ENCODE results near the gene GRIK4. TPM values are rescaled to one million over a fixed set of nuclear protein-coding genes. Genes with fewer than 3 reads are reported as not detected.

Gene GRIK4
- total and polyA plus RNA-seq, 2 of the 4 experiments (the other 2 are of a cell fraction), result 0.18 to 0.38 TPM

GRCh38 chr11:120800206-120800605, 288.7 kb downstream of the GRIK4 start:
- intact Hi-C loops (cut with micrococcal nuclease) (loop anchor here (10.0 kb wide), 2 partner anchors 195 to 465 kb away; partner anchors contain the start of gene ARHGEF12), in situ Hi-C loops (cut with MboI; ENCODE audit: low sequenced_read_pairs) (loop anchor here (5.0 kb wide), 1 partner anchor 288 kb away; the partner anchor contains the start of gene GRIK4), dilution Hi-C loops (cut with HindIII; ENCODE audit: low sequenced_read_pairs, unreplicated experiment) (no loop called here)
- Histone ChIP-seq H3K18ac (ENCODE audit: low read depth, low read length) (no peak overlapping the region), H3K23ac (ENCODE audit: low read depth, low read length) (no peak overlapping the region), H2BK120ac (ENCODE audit: low read depth, low read length) (no peak overlapping the region), H3K9ac (ENCODE audit: low read depth, low read length) (no peak overlapping the region), H3K9me1 (ENCODE audit: insufficient read depth, low read length) (no peaks in the 10 kb centered on the region), H4K91ac (ENCODE audit: insufficient read depth, low read depth, low read length) (no peak overlapping the region), H3K56ac (ENCODE audit: extremely low read depth, insufficient read depth, low read length) (no peak overlapping the region), H2AK9ac (replicated peaks; ENCODE audit: low read depth, low read length, poor library complexity) (no peak overlapping the region), H4K5ac (ENCODE audit: low read depth, low read length) (no peak overlapping the region), H2BK20ac (ENCODE audit: low read depth, low read length) (no peak overlapping the region), H3K4me2 (ENCODE audit: low read depth, low read length) (no peak overlapping the region), H3K27me3 (ENCODE audit: control insufficient read depth, insufficient read depth, low read length) (peaks cover 10% of the 10 kb centered on the region), H3K4me3 (ENCODE audit: insufficient read depth, low read depth, low read length) (no peak overlapping the region), H2BK5ac (ENCODE audit: low read depth, low read length, poor library complexity, severe bottlenecking) (no peak overlapping the region), H4K20me1 (ENCODE audit: insufficient read depth, low read length) (no peaks in the 10 kb centered on the region), H3K4ac (ENCODE audit: low read depth, low read length) (no peak overlapping the region), H3K9me3 (ENCODE audit: control insufficient read depth, insufficient read depth, low read length) (no peaks in the 10 kb centered on the region), H3K4me1 (ENCODE audit: control insufficient read depth, insufficient read depth, low read length) (no peaks in the 10 kb centered on the region), H2BK15ac (ENCODE audit: low read depth, low read length) (no peak overlapping the region), H4K8ac (ENCODE audit: low read depth in 2 of 2, low read length in 2 of 2) (no peak overlapping the region), H3K27ac (ENCODE audit: insufficient read depth, low read length) (no peak overlapping the region), H3K36me3 (ENCODE audit: control insufficient read depth, insufficient read depth, low read length) (no peaks in the 10 kb centered on the region), H3K14ac (replicated peaks; ENCODE audit: low read depth, low read length) (no peak overlapping the region), H2AK5ac (ENCODE audit: low read depth, low read length) (no peak overlapping the region), H2AFZ (replicated peaks; ENCODE audit: low read length, poor library complexity) (no peak overlapping the region), H3K79me1 (ENCODE audit: low read depth in 1 of 2, low read length in 2 of 2) (no peaks in the 10 kb centered on the region)
- no peak for TF ChIP-seq ELK1 (IDR thresholded peaks at IDR 0.05; ENCODE audit: borderline replicate concordance, low read depth, low read length)
- no peak for TF ChIP-seq SMC3 (IDR thresholded peaks at IDR 0.05; ENCODE audit: low read depth, low read length)
- TF ChIP-seq POLR2A (IDR thresholded peaks at IDR 0.05; ENCODE audit: low read depth, low read length), result no peak
- TF ChIP-seq MXI1 (IDR thresholded peaks at IDR 0.05; ENCODE audit: borderline replicate concordance, low read depth, low read length), result no peak
- TF ChIP-seq CEBPB (IDR thresholded peaks at IDR 0.05; ENCODE audit: low read depth, low read length), result no peak
- TF ChIP-seq RFX5 (IDR thresholded peaks at IDR 0.05; ENCODE audit: low read depth, low read length), result no peak
- no peak for TF ChIP-seq MAFK (IDR thresholded peaks at IDR 0.05; ENCODE audit: low read depth, low read length)
- TF ChIP-seq MAZ (IDR thresholded peaks at IDR 0.05; ENCODE audit: borderline replicate concordance, low read depth, low read length), result no peak
- no peak for TF ChIP-seq BHLHE40 (IDR thresholded peaks at IDR 0.05; ENCODE audit: low read depth, low read length)
- no peak for TF ChIP-seq CTCF (conservative IDR thresholded peaks at IDR 0.05; ENCODE audit: low read depth, low read length)
- no peak for TF ChIP-seq USF2 (IDR thresholded peaks at IDR 0.05; ENCODE audit: low read depth, low read length)
- no peak for TF ChIP-seq FOS (IDR thresholded peaks at IDR 0.05; ENCODE audit: low read depth, low read length)
- no peak for TF ChIP-seq CHD1 (IDR thresholded peaks at IDR 0.05; ENCODE audit: low read depth, low read length)
- no peak for TF ChIP-seq RAD21 (IDR thresholded peaks at IDR 0.05; ENCODE audit: low read length)
- TF ChIP-seq NFE2L2 (IDR thresholded peaks at IDR 0.05; ENCODE audit: low read depth, low read length), result no peak
- no peak for TF ChIP-seq RCOR1 (IDR thresholded peaks at IDR 0.05; ENCODE audit: insufficient replicate concordance, low read length)
- ChIA-PET CTCF (no interaction called here), POLR2A (ENCODE audit: unreplicated experiment) (no interaction called here)
- no TSS peak for BruUV-seq (replicated peaks)
- DNase-seq (no peak), ATAC-seq (ENCODE audit: low read depth) (no peak)
- no CpG with 5 or more reads among the region's 7 CpGs for WGBS, 2 experiments (ENCODE audit: extremely low coverage in 2 of 2, insufficient read length in 1 of 2)
